NK-92 (cell line): ENCODE results near the gene ATM.
"Not testable (repeated sequence)": the region's sequence is repeated elsewhere in the genome, so short reads cannot be mapped to it uniquely, and the experiment has no call there.

ENCODE experiments used
- DNase-seq: peaks from one replicate; lab custom pipeline; 2025; ENCODE audit not compliant: unreplicated experiment; lab: John Stamatoyannopoulos, UW

Gene ATM

DNA sequence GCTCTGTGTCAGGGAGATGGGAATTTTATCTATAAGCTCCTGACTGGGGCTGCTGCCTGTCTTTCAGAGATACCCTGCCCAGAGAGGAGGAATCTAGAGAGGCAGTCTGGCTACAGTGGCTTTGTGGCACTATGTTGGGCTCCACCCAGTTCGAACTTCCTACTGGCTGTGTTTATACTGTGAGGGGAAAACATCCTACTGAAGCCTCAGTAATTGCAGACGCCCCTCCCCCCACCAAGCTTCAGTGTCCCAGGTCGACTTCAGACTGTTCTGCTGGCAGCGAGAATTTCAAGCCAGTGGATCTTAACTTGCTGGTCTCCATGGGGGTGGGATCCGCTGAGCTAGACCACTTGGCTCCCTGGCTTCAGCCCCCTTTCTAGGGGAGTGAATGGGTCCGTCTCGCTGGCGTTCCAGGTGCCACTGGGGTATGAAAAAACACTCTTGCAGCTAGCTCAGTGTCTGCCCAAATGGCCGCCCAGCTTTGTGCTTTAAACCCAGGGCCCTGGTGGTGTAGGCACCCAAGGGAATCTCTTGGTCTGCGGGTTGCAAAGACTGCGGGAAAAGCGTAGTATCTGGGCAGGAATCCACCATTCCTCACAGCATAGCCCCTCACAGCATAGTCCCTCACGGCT is 54.2 kb downstream of the ATM start:
- not testable (repeated sequence) for DNase-seq

DNA sequence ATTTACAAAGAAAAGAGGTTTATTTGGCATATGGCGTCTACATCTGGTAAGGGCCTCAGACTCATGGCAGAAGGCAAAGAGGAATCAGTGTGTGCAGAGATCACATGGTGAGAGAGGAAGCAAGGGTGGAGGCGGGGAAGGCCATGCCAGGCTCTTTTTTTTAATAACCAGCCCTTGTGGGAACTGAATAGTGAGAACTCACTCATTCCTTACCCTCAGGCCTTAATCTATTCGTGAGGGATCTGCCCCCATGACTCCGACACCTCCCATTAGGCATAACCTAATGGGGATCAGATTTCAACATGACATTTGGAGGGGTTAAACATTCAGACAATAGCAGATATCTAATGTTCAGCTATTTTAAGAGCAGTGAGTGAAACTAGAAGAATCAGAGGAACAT is 55.7 kb downstream of the ATM start:
- DNase-seq = no peak

DNA sequence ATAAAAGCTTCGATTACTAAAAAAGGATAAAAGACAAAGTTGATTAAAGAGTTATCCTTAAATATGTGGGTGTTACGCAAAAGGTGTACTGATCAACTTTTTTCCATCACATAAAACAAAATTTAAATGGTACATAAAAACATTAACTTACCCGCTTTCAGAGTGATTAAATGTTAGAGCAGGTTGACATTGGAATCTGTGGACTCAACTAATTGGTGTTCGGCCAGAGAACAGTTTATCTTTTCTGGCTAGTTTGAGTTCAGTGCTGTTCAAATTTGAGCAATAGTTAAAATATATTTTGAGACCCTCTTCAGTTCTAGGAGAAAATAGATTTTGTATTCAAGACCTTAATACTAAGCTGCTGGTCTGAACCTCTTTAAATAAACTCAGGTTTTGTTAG is 56.1 kb downstream of the ATM start:
- DNase-seq = no peak

DNA sequence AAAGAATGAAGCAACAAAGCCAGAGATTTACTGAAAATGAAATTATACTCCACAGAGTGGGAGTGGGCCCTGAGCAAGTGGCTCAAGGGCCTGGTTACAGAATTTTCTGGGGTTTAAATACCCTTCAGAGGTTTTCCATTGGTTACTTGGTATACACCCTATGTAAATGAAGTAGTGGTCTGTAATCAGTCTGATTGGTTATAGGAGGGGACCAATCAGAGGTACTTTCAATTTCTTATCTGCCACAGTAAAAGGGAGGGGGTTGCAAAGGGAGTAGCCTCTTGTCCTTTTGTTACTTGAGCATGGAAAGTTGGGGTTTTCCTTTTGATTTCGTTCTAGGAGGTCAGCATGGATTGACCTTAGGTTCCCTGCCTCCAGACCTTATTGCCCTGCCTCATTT is 63.5 kb downstream of the ATM start:
- DNase-seq = no peak

DNA sequence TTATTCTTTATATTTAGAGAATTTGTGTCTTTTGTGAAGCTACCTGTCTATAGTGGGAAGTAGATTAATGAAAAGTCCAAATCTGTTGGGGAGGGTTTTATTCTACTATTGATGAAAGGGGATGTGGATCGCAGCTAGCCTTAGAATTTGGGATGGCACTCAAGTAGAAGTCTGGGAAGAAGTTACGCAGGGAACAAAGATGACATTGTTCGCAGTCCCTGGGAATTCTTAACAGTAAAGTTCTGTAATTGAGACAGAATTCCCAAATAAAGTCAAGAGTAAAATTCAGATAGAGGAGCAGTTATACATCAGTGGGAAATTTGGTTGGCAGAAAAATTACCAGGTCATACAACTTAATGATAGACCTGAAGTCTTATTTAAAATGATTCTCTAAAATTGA is 64.1 kb downstream of the ATM start:
- DNase-seq = no peak

DNA sequence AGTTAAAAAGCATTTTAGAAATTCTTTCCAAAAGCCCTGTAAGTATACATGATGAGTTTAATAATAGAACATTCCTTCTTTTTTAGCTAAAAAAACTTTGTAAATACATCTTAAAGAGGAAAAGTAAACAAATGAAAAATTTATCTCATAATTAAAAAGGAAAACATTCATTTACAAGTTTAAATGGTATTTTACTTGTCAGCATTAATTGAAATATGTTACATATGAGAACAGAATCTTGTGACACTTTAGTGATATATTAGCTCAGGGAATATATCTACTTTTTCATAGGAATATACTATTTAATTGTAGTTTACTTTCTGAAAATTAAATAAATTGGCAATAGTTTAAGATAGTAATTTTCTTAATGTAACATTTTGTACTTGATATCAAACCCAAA is 66.2 kb downstream of the ATM start:
- not testable (repeated sequence) for DNase-seq

DNA sequence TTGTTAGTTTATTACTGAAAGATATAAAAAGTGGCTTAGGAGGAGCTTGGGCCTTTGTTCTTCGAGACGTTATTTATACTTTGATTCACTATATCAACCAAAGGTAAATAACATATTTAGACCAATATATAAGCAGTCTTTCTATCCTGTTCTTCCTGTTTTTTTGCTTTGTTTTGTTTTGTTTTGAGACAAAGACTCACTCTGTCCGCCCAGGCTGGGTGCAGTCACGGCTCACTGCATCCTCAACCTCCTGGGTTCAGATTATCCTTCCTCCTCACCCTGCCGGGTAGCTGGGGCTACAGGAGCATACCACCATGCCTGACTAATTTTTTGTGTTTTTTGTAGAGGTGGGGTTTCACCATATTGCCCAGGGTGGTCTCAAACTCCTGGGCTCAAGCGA is 66.8 kb downstream of the ATM start:
- no peak for DNase-seq

DNA sequence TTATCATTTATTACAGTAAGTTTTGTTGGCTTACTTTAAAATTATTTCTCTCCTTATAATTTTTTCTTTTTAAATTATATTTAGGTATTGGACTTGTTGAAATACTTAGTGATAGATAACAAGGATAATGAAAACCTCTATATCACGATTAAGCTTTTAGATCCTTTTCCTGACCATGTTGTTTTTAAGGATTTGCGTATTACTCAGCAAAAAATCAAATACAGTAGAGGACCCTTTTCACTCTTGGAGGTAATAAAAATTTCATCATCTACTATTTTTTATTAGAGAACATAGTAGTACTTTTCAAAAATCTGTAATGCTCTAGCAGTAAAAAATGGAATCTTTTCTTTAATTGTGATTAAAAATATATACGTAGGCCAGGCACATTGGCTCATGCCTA is 70.4 kb downstream of the ATM start:
- DNase-seq = no peak

DNA sequence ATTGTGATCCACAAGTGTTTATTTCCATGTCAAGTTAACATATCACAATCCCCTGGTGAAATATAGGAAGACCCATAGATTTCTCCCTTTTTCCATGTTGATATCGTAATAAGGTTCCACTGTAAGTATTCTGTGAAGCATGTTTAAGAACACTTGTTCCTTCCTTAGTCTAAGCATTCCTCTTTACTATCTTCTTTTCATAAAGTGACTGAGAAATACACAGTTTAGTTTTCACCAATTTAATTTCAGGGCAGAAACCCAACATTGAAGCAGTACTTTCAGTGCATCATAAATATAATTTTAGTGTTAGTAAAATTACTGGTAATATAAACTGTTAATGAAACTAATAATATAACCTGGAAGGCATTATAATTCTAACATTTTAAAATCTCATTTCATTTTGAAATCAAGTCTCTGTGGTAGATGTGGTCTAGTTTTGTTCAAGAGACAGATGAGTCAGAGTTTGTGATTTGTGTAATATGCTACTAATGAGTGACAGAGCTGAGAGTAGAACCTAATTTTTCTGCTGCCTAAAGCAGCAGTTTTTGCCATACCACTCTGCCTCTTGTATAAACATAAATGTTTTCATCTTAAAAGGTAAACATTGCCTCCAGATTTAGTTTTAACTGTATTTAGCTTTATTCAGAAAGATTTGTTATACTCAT is 79.4 kb downstream of the ATM start:
- DNase-seq = no peak

DNA sequence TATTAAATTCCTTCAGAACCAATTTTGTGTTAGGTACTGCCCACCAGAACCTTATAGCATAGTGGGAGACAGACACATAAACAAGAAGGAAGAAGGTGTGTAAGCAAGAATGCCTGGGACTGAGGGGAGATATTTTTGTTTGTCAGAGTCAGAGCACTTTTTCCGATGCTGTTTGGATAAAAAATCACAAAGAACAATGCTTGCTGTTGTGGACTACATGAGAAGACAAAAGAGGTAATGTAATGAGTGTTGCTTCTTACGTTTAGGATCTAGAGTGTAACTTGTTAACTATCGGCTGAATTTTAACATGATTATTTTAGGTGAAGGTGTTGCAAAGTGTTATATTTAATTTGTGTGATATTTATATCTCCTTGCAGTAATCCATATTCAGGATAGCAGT is 84.9 kb downstream of the ATM start:
- DNase-seq = no peak

DNA sequence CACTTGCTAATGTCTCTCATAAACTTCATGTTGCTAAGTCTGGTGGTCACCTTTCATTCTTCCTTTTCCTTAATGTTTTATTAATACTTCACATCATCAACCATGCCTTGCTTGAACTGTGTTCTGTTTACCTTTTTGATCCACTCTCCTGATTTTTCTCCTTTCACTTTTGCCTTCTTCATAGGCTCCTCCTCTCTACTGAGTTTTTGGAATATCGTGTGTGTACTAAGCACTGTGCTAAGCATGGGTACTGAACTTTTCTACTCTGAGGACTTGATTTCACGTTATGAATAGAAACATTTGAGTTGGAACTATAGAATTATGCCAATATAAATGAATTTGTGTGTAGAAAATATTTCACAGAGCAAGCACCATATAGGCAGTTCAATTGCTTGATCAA is 90.6 kb downstream of the ATM start:
- no peak for DNase-seq

DNA sequence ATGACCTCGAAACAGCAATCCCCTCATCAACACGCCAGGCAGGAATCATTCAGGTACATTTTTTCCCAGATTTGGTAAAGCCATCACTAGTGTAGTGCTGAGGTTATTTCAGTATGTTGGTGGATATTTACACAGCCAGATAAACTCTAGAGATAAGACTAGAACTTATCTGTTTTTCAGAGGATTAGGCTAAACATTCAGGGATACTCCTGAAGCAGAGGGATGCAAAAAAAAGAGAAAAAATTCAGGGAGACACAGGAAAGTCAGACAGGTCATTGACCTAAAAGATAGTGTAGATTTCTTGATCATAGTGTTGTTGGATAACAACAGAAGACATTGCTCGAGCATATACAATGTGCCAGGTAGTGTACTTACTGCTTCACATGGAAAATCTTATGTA is 93.2 kb downstream of the ATM start:
- no peak for DNase-seq

DNA sequence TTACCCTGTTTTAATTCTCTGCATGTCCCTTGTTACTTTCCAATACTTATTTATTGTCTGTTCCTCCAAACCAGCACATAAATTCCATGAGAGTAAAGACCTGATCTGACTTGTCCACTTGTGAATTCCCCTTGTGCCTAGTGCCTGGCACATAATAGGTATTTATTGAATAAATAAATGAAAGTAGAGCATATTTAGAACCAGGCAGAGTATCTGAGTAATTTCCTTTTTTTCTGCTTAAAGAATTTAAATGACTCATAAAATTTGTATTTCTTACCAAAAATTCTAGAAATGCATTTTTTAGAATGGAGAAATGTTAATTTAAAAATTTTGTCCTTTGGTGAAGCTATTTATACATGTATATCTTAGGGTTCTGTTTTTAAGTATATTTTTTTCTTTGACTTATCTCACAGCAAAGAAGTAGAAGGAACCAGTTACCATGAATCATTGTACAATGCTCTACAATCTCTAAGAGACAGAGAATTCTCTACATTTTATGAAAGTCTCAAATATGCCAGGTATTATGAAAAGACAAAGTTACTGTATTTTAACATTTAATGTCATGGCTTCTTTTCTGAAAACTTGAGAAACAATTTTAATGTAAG is 96.8 kb downstream of the ATM start:
- DNase-seq = no peak

DNA sequence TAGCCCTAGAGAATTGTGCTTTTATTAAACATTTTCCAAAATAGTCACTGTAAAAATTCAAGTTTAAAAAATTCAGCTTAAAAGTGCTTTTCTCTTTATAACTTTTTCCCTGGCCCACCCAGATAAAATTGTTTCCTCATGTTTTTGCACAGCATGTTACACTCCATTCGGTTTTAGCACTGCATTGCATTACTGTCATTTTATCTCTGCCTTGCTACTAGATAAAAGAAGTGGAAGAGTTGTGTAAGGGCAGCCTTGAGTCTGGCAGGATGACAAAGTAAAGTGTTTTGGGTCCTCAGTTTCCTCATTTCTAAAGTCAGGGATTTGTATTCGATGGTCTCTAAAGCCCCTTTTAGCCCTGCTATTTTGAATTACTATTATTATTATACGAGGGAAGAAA is 99.8 kb downstream of the ATM start:
- no peak for DNase-seq

DNA sequence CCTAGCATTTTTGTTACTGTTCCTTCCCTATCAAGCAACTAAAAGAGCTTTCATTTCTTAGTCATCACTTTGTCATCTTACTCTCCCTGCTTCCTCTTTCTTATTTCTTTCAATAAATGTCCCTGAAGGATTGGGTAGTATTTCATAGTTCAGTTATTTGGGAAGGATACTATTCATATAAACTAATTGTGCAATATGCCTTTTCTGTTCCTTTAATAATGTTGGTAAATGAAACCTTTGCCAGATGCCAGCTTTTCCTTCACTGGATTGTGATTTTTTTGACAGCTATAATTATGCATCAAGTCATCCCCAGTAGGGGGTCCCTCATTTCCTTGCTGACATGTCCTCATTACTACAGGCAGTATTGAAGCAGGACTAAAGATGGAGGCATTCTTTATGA is 101.7 kb downstream of the ATM start:
- DNase-seq = no peak

DNA sequence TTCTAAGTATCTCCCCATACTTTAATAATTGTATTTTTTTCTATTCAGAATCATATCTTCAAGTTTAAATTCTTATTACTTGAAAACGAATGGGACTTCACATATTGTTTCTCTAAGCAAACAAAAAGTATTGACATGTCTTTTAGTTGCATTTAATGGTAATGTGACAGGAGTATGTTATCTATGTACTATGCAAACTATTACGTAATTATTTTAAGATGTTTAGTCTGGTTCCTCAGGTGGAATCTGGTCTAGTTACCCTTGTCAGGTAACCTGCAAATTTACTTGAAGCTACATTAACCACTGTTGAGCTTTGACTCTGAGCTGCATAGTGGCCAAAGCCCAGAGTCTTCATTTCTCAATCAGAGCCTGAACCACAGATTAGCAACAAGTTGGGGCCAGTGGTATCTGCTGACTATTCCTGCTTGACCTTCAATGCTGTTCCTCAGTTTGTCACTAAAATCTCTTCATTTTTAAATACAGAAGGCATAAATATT is 110.6 kb downstream of the ATM start:
- no peak for DNase-seq

DNA sequence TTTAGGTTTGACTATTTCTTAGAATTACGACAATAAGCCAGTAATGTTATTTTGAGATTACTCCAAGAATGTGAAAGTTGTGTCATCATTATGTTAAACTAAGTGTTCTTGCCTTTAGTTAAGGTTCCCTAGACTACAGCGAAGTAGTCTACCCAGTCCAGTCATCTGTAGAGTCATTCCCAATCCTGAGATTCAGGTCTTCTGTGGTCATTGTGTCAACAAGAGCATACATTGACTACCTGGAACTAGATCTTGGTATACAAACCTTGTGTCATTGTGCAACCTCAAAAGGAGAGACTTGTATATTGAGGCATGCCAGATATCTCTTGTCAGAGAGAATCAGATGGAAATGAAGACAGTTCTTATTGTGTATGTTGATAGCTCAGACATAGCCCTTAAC is 115.9 kb downstream of the ATM start:
- DNase-seq = no peak

DNA sequence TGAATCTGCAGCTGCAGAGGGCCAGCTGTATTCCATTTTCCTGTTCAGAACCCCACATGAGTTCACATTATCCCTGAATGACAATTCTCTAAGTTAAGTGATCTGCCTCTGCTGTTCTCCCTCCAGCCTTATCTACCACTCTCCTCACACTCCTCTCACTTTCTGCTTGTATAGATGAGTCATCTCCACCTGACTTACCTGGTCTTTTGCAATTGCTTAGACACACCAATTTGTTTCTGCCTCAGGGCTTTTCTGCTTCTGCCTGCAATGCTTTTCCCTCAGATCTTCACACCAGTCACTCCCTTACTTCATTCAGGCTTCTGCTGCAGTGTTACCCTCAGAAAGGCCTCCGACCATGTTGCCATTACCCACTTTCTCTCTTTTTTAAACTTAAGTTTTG is 118.1 kb downstream of the ATM start:
- no peak for DNase-seq

DNA sequence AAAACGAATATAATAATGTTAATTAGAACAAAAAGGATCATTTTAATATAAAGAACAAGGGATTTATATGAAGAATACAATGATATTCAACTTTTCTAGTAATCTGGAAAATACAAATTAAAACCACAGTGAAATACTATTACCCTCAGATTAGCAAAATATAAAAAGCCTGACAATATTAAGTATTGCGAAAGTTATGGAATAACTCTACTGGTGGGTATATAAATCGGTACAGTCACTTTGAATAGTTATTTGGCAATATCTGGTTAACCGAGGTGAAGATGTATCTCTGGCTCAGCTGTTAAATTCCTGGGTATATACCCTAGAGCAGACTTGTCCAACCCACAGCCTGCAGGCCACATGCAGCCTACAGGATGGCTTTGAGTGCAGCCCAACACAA is 118.8 kb downstream of the ATM start:
- no peak for DNase-seq

DNA sequence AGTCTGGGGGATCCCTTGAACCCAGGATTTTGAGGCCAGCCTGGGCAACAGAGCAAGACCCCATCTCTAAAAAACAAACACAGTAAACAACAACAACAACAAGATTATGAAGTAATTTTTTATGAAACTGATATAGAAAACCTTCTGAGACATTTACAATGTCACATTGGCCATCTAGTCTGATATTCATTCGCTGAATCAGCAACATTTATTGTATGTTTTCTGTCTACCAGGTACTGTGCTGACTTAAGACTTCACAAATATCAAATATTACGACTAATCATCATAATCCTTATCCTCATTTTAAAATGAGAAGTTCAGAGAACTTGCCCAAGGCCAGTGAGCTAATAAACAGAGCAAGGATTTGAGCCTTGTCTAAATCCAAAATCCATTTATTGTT is 120.8 kb downstream of the ATM start:
- DNase-seq = no peak

DNA sequence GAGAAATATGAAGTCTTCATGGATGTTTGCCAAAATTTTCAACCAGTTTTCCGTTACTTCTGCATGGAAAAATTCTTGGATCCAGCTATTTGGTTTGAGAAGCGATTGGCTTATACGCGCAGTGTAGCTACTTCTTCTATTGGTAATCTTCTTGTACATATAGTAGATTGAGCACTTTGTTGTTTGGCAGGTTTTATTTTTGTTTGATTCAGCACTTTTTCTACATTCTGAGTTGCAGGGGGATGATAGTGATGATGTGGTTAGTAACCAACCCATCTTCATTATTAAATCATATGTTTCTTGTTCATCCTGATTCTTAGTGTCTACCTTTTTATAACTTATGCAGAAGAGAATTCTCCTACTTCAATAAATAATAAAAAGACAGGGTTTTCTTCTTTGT is 122.9 kb downstream of the ATM start:
- DNase-seq = no peak

DNA sequence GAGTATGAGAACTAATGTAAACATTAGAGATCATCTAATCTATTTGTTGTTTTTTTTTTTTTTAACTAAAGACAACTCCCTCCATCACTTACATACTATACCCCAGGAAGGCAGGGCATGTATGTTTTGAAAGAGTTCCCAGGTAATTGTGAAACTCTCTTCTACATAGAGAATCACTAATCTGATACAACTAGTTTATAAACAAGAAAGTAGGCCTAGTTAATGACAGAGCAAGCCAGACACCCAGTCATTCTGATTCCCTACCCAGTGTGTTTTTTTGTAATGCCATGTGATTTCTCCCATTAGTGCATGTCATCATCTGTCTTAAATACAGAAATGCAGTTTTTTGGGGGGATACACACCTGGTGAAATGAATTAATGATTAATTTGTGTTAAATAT is 123.6 kb downstream of the ATM start:
- no peak for DNase-seq

DNA sequence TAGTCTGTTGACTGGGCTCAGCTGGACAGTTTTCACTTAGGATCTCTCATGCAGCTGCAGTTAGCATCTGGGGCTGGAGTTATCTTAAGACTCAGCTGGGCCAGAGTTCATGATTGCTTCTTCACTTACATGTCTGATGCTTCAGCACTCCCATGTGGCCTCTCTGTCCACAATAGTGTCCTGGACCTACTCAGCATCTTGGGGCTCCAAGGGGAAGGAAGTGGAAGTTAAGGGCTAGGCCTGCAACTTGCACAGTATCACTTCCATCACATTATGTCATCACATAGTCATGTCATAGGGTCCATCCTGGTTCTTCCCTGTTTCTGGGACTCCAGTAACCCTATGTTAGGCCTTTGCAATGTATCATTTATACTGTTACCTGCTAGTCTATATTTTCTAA is 128.6 kb downstream of the ATM start:
- no peak for DNase-seq
